Measurements from ENCODE around the gene SYCE3.
"Not testable (repeated sequence)": the region's sequence is repeated elsewhere in the genome, so short reads cannot be mapped to it uniquely, and the experiment has no call there.

The SYCE3 gene

DNA sequence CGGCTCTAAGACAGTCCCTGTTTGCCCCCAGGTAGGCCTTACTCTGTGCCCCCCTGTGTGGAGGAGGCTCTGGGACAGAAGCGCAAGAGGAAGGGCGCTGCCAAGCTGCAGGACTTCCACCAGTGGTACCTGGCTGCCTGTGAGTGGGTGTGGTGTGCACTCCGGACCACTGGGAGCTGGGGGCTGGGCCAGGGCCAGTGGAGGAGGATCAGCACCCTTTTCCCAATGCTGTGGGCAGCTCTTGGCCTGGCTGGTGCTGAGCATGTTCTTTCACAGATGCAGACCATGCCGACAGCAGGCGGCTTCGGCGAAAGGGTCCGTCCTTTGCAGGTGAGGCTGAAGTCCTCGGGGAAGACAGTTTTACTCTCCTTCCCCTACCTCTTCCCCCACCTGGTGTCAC lies 41.0 kb downstream of the SYCE3 start:
- TF ChIP-seq, protein P1, sequence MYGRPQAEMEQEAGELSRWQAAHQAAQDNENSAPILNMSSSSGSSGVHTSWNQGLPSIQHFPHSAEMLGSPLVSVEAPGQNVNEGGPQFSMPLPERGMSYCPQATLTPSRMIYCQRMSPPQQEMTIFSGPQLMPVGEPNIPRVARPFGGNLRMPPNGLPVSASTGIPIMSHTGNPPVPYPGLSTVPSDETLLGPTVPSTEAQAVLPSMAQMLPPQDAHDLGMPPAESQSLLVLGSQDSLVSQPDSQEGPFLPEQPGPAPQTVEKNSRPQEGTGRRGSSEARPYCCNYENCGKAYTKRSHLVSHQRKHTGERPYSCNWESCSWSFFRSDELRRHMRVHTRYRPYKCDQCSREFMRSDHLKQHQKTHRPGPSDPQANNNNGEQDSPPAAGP (tag by site-specific recombination; IDR thresholded peaks at IDR 0.05) = no peak
- TF ChIP-seq ZFHX2 (tag by site-specific recombination; conservative IDR thresholded peaks at IDR 0.05) = peak; percentile 10; the same call in 1 of the 2 replicates
- Histone ChIP-seq H3K4me3 (ENCODE audit: low read depth, low read length) (no peak overlapping the region), H3K36me3 (ENCODE audit: control insufficient read depth in 2 of 2, insufficient read depth in 1 of 2, low read length in 2 of 2) (peaks cover 0 to 73% of the 10 kb centered on the region in 2 experiments; a peak in 2 of 3 replicates), H3K27ac (ENCODE audit: extremely low read depth, low read depth, low read length) (no peak overlapping the region; the same call in 1 of the 2 replicates), H3K9me3 (ENCODE audit: control insufficient read depth, insufficient read depth, low read depth, low read length) (no peaks in the 10 kb centered on the region), H3K4me1 (ENCODE audit: control insufficient read depth, insufficient read depth, low read length) (no peaks in the 10 kb centered on the region; the same call in 1 of the 2 replicates)
- POLR2A ChIA-PET = interaction anchor here (5.3 kb wide), 1 partner anchor 13 kb away, joined by 189 read pairs; the partner anchor contains the start of genes LMF2 and NCAPH2
- CTCF ChIA-PET = no interaction called here

DNA sequence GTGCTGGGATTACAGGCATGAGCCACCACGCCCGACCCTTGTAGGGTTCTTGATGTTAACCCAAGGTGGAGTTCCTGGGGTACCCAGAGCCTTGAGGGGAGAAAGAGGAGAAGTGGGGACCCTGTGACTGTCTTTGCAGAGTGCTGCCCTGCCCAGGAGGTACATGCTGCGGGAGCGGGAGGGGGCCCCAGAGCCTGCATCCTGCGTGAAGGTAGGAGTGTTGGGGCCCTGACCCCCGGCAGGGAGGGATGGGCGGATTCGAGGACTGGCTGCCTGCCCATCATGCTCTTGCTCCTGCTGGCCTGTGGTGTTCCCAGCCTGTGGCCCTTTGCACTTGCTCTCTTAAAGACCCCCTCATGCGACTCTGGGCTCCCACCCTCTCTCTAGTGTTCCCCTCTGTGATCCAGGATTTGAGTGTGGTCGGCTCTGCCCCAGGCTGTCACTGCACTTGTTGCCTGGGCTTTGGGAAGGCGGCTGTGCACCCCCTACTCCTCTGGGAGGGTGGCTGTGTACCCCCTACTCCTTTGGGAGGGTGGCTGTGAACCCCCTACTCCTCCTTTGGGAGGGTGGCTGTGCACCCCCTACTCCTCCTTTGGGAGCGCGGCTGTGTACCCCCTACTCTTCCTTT lies 41.8 kb downstream of the SYCE3 start:
- no peaks in the 10 kb centered on the region for H3K9me3 ChIP-seq (ENCODE audit: control insufficient read depth, insufficient read depth, low read depth, low read length)
- ChIA-PET CTCF (no interaction called here), POLR2A (interaction anchor here (5.3 kb wide), 1 partner anchor 12 kb away, joined by 189 read pairs; the partner anchor contains the start of genes LMF2 and NCAPH2)
- TF ChIP-seq ZNF596 (tag by site-specific recombination; IDR thresholded peaks at IDR 0.05) (no peak), GLIS1 (tag by site-specific recombination; IDR thresholded peaks at IDR 0.05) (peak; percentile 40; the same call in 1 of the 2 replicates)
- H3K27ac ChIP-seq (ENCODE audit: extremely low read depth, low read depth, low read length) = no peak overlapping the region
- no peaks in the 10 kb centered on the region for H3K4me1 ChIP-seq (ENCODE audit: control insufficient read depth, insufficient read depth, low read length)
- H3K36me3 ChIP-seq (ENCODE audit: control insufficient read depth in 2 of 2, insufficient read depth in 1 of 2, low read length in 2 of 2) = peaks cover 0 to 80% of the 10 kb centered on the region in 2 experiments; a peak in 2 of 3 replicates
- no peak overlapping the region for H3K4me3 ChIP-seq (ENCODE audit: low read depth, low read length)

DNA sequence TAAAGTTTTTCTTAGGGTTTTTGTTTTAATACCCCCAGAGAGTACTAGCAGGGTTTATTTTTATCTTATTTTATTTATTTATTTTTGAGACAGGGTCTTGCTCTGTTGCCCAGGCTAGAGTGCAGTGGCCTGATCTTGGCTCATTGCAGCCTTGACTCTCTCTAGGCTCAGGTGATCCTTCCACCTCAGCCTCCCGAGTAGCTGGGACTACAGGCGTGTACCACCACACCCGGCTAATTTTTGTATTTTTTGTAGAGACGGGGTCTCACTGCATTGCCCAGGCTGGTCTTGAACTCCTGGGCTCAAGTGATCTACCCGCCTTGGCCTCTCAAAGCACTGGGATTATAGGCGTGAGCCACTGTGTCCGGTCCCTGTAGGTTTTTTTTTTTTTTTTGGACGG lies 42.5 kb downstream of the SYCE3 start:
- H3K36me3 ChIP-seq (ENCODE audit: control insufficient read depth in 2 of 2, insufficient read depth in 1 of 2, low read length in 2 of 2) = peaks cover 0 to 83% of the 10 kb centered on the region in 2 experiments; a peak in 2 of 3 replicates
- TF ChIP-seq ZNF121 (tag by site-specific recombination; IDR thresholded peaks at IDR 0.05) = peak; percentile 99

DNA sequence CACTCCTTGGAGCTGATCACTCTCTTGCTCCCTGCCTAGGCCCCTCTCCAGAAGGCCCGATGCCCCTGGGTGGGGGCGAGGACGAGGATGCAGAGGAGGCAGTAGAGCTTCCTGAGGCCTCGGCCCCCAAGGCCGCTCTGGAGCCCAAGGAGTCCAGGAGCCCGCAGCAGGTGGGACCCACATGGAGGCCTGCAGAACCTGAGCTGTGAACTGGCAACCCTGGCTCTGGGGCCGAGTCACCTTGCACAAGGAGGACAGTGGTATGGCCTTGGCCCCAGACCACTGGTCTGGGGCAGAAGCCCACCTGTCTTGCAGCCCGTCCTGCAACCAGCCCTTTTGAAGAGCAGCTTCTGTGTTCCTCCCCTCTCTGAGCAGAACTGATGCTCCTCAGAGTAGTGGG lies 43.6 kb downstream of the SYCE3 start:
- TF ChIP-seq KLF9 (tag by site-specific recombination; IDR thresholded peaks at IDR 0.05; ENCODE audit: low read depth) = no peak
- TF ChIP-seq GLIS2 (tag by site-specific recombination; IDR thresholded peaks at IDR 0.05) = no peak
- no peak for TF ChIP-seq ZNF549 (tag by site-specific recombination; IDR thresholded peaks at IDR 0.05)
- H3K36me3 ChIP-seq (ENCODE audit: control insufficient read depth in 2 of 2, insufficient read depth in 1 of 2, low read length in 2 of 2) = peaks cover 0 to 87% of the 10 kb centered on the region in 2 experiments; a peak in 2 of 3 replicates
- ChIA-PET POLR2A (interaction anchor here (3.2 kb wide), 1 partner anchor 11 kb away, joined by 12 read pairs; the partner anchor contains the start of genes LMF2 and NCAPH2), CTCF (interaction anchor here (1.4 kb wide), 1 partner anchor 44 kb away, joined by 3 read pairs; the partner anchor contains the start of gene SYCE3)
- no peaks in the 10 kb centered on the region for H3K4me1 ChIP-seq (ENCODE audit: control insufficient read depth, insufficient read depth, low read length)
- no peak overlapping the region for H3K4me3 ChIP-seq (ENCODE audit: low read depth, low read length)
- H3K27ac ChIP-seq (ENCODE audit: extremely low read depth, low read depth, low read length) = no peak overlapping the region
- no peaks in the 10 kb centered on the region for H3K9me3 ChIP-seq (ENCODE audit: control insufficient read depth, insufficient read depth, low read depth, low read length)

More for the DNA sequence above, 42.5 kb downstream of the SYCE3 start:
- POLR2A ChIA-PET; CTCF ChIA-PET; H3K27ac ChIP-seq (ENCODE audit: extremely low read depth, low read depth, low read length); H3K4me3 ChIP-seq (ENCODE audit: low read depth, low read length); H3K9me3 ChIP-seq (ENCODE audit: control insufficient read depth, insufficient read depth, low read depth, low read length); H3K4me1 ChIP-seq (ENCODE audit: control insufficient read depth, insufficient read depth, low read length): not testable (repeated sequence)

DNA sequence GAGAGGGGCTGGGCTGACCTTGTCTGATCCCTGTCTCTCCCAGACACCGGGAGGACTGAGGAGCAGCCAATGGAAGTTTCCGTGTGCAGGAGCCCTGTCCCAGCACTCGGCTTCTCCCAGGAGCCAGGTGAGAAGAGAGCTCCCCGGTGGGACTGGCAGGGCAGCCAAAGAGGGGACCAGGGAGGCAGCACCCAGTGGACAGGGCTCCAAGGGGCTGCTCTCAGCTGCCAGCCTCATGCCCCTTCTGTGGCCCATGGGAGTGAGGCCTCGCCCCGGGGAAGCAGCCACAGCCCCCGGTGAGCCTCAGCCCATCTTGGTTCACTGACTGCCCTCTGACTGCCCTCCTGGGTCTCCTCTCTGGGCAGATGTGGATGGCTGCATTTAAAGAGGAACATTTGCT lies 44.1 kb downstream of the SYCE3 start:
- H3K4me3 ChIP-seq (ENCODE audit: low read depth, low read length) = no peak overlapping the region
- H3K27ac ChIP-seq (ENCODE audit: extremely low read depth, low read depth, low read length) = no peak overlapping the region
- H3K4me1 ChIP-seq (ENCODE audit: control insufficient read depth, insufficient read depth, low read length) = no peaks in the 10 kb centered on the region
- peaks cover 0 to 82% of the 10 kb centered on the region in 2 experiments; a peak in 2 of 3 replicates for H3K36me3 ChIP-seq (ENCODE audit: control insufficient read depth in 2 of 2, insufficient read depth in 1 of 2, low read length in 2 of 2)
- POLR2A ChIA-PET = interaction anchor here (3.2 kb wide), 1 partner anchor 10 kb away, joined by 12 read pairs; the partner anchor contains the start of genes LMF2 and NCAPH2
- H3K9me3 ChIP-seq (ENCODE audit: control insufficient read depth, insufficient read depth, low read depth, low read length) = no peaks in the 10 kb centered on the region
- CTCF ChIA-PET = interaction anchor here (0.7 to 1.4 kb wide), 2 partner anchors 12 to 44 kb away, joined by 3 read pairs; partner anchors contain the start of gene SYCE3
- TF ChIP-seq, protein P2, sequence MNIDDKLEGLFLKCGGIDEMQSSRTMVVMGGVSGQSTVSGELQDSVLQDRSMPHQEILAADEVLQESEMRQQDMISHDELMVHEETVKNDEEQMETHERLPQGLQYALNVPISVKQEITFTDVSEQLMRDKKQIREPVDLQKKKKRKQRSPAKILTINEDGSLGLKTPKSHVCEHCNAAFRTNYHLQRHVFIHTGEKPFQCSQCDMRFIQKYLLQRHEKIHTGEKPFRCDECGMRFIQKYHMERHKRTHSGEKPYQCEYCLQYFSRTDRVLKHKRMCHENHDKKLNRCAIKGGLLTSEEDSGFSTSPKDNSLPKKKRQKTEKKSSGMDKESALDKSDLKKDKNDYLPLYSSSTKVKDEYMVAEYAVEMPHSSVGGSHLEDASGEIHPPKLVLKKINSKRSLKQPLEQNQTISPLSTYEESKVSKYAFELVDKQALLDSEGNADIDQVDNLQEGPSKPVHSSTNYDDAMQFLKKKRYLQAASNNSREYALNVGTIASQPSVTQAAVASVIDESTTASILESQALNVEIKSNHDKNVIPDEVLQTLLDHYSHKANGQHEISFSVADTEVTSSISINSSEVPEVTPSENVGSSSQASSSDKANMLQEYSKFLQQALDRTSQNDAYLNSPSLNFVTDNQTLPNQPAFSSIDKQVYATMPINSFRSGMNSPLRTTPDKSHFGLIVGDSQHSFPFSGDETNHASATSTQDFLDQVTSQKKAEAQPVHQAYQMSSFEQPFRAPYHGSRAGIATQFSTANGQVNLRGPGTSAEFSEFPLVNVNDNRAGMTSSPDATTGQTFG (tag by site-specific recombination; IDR thresholded peaks at IDR 0.05; ENCODE audit: borderline replicate concordance) = no peak
- TF ChIP-seq, protein P3, sequence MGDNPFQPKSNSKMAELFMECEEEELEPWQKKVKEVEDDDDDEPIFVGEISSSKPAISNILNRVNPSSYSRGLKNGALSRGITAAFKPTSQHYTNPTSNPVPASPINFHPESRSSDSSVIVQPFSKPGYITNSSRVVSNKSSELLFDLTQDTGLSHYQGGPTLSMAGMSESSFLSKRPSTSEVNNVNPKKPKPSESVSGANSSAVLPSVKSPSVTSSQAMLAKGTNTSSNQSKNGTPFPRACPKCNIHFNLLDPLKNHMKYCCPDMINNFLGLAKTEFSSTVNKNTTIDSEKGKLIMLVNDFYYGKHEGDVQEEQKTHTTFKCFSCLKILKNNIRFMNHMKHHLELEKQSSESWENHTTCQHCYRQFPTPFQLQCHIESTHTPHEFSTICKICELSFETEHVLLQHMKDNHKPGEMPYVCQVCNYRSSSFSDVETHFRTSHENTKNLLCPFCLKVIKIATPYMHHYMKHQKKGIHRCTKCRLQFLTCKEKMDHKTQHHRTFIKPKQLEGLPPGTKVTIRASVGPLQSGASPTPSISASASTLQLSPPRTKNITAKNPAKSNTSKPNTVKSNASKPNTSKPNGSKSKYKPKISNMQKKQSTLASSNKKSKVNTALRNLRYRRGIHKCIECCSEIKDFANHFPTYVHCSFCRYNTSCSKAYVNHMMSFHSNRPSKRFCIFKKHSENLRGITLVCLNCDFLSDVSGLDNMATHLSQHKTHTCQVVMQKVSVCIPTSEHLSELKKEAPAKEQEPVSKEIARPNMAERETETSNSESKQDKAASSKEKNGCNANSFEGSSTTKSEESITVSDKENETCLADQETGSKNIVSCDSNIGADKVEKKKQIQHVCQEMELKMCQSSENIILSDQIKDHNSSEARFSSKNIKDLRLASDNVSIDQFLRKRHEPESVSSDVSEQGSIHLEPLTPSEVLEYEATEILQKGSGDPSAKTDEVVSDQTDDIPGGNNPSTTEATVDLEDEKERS (tag by site-specific recombination; IDR thresholded peaks at IDR 0.05) = no peak
- no peak for TF ChIP-seq ZNF621 (tag by site-specific recombination; IDR thresholded peaks at IDR 0.05)
- TF ChIP-seq YY2 (tag by site-specific recombination; IDR thresholded peaks at IDR 0.05) = no peak
- no peak for TF ChIP-seq ZNF391 (tag by site-specific recombination; IDR thresholded peaks at IDR 0.05; ENCODE audit: borderline replicate concordance, low read depth)
- no peak for TF ChIP-seq GFI1B (tag by site-specific recombination; IDR thresholded peaks at IDR 0.05)
- TF ChIP-seq, protein P4, sequence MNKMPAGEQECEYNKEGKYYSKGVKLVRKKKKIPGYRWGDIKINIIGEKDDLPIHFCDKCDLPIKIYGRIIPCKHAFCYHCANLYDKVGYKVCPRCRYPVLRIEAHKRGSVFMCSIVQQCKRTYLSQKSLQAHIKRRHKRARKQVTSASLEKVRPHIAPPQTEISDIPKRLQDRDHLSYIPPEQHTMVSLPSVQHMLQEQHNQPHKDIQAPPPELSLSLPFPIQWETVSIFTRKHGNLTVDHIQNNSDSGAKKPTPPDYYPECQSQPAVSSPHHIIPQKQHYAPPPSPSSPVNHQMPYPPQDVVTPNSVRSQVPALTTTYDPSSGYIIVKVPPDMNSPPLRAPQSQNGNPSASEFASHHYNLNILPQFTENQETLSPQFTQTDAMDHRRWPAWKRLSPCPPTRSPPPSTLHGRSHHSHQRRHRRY (tag by site-specific recombination; IDR thresholded peaks at IDR 0.05) = no peak
